ENCODE results near the gene PTPRE. TPM values are rescaled to one million over a fixed set of nuclear protein-coding genes. Genes with fewer than 3 reads are reported as not detected.

The PTPRE gene
- total RNA-seq, 1 experiment from 2014 or later, result 11.6 TPM

GRCh38 chr10:128047991-128048818 lies 141.3 kb downstream of the PTPRE start:
- no peaks in the 10 kb centered on the region for H3K4me1 ChIP-seq (ENCODE audit: insufficient read depth, low read length, poor library complexity, severe bottlenecking)
- no peak overlapping the region for H3K4me3 ChIP-seq (ENCODE audit: low read depth, low read length, poor library complexity, severe bottlenecking)
- no peaks in the 10 kb centered on the region for H3K27me3 ChIP-seq (replicated peaks; ENCODE audit: insufficient read depth, low read depth, low read length, poor library complexity)
- intact Hi-C loops (cut with micrococcal nuclease; ENCODE audit: unreplicated experiment), result no loop called here
- ChIA-PET CTCF (no interaction called here), POLR2A (ENCODE audit: low non-redundant PET) (no interaction called here)
- no TSS peak for BruUV-seq (replicated peaks)
- H3K36me3 ChIP-seq (ENCODE audit: insufficient read depth, low read length, poor library complexity, severe bottlenecking), result no peaks in the 10 kb centered on the region
- no peaks in the 10 kb centered on the region for H3K9me3 ChIP-seq (ENCODE audit: low read depth, low read length, poor library complexity, severe bottlenecking)
- DNase-seq (ENCODE audit: low spot score), result no peak
- TF ChIP-seq EZH2 (IDR thresholded peaks at IDR 0.05; ENCODE audit: borderline replicate concordance, low read depth, low read length, poor library complexity, severe bottlenecking) (no peak), CTCF (conservative IDR thresholded peaks at IDR 0.05; ENCODE audit: low read depth, low read length) (no peak)
- H3K27ac ChIP-seq (ENCODE audit: low read depth, low read length, poor library complexity, severe bottlenecking), result no peak overlapping the region

GRCh38 chr10:128048819-128049210 lies 141.9 kb downstream of the PTPRE start:
- no peaks in the 10 kb centered on the region for H3K9me3 ChIP-seq (ENCODE audit: low read depth, low read length, poor library complexity, severe bottlenecking)
- TF ChIP-seq EZH2 (IDR thresholded peaks at IDR 0.05; ENCODE audit: borderline replicate concordance, low read depth, low read length, poor library complexity, severe bottlenecking), result no peak
- no peak for TF ChIP-seq CTCF (conservative IDR thresholded peaks at IDR 0.05; ENCODE audit: low read depth, low read length)
- no peak overlapping the region for H3K4me3 ChIP-seq (ENCODE audit: low read depth, low read length, poor library complexity, severe bottlenecking)
- no peak for DNase-seq (ENCODE audit: low spot score)
- CTCF ChIA-PET, result no interaction called here
- POLR2A ChIA-PET (ENCODE audit: low non-redundant PET), result no interaction called here
- no peaks in the 10 kb centered on the region for H3K4me1 ChIP-seq (ENCODE audit: insufficient read depth, low read length, poor library complexity, severe bottlenecking)
- no peak overlapping the region for H3K27ac ChIP-seq (ENCODE audit: low read depth, low read length, poor library complexity, severe bottlenecking)
- no peaks in the 10 kb centered on the region for H3K36me3 ChIP-seq (ENCODE audit: insufficient read depth, low read length, poor library complexity, severe bottlenecking)
- H3K27me3 ChIP-seq (replicated peaks; ENCODE audit: insufficient read depth, low read depth, low read length, poor library complexity), result no peaks in the 10 kb centered on the region
- BruUV-seq (replicated peaks), result no TSS peak
- intact Hi-C loops (cut with micrococcal nuclease; ENCODE audit: unreplicated experiment), result no loop called here

GRCh38 chr10:128049226-128050120 lies 142.6 kb downstream of the PTPRE start:
- no peak for TF ChIP-seq EZH2 (IDR thresholded peaks at IDR 0.05; ENCODE audit: borderline replicate concordance, low read depth, low read length, poor library complexity, severe bottlenecking)
- no TSS peak for BruUV-seq (replicated peaks)
- H3K27me3 ChIP-seq (replicated peaks; ENCODE audit: insufficient read depth, low read depth, low read length, poor library complexity), result no peaks in the 10 kb centered on the region
- no peaks in the 10 kb centered on the region for H3K36me3 ChIP-seq (ENCODE audit: insufficient read depth, low read length, poor library complexity, severe bottlenecking)
- CTCF ChIA-PET, result no interaction called here
- no peak for DNase-seq (ENCODE audit: low spot score)
- no peaks in the 10 kb centered on the region for H3K4me1 ChIP-seq (ENCODE audit: insufficient read depth, low read length, poor library complexity, severe bottlenecking)
- no peak overlapping the region for H3K27ac ChIP-seq (ENCODE audit: low read depth, low read length, poor library complexity, severe bottlenecking)
- POLR2A ChIA-PET (ENCODE audit: low non-redundant PET), result interaction anchor here (0.8 kb wide), 1 partner anchor 175 kb away, joined by 7 read pairs; no protein-coding TSS in a partner anchor
- no peaks in the 10 kb centered on the region for H3K9me3 ChIP-seq (ENCODE audit: low read depth, low read length, poor library complexity, severe bottlenecking)
- intact Hi-C loops (cut with micrococcal nuclease; ENCODE audit: unreplicated experiment), result no loop called here
- no peak overlapping the region for H3K4me3 ChIP-seq (ENCODE audit: low read depth, low read length, poor library complexity, severe bottlenecking)

Measured in A673 (cell line).